GM18505 (cell line): Measurements from ENCODE around the gene CREBBP.

Experiments used
- ATAC-seq: cut with Tn5 transposase; IDR thresholded peaks from one replicate; pipeline ENCODE4 v1.9.1; 2021; ENCODE audit not compliant: unreplicated experiment
- POLR2A ChIP-seq: IDR thresholded peaks from 4 replicates; pipeline ENCODE4 v1.6.1; 2011; ENCODE audit warnings: borderline replicate concordance; ENCODE audit not compliant: insufficient read depth, insufficient read length; ENCODE audit errors: extremely low read depth

CREBBP gene

DNA sequence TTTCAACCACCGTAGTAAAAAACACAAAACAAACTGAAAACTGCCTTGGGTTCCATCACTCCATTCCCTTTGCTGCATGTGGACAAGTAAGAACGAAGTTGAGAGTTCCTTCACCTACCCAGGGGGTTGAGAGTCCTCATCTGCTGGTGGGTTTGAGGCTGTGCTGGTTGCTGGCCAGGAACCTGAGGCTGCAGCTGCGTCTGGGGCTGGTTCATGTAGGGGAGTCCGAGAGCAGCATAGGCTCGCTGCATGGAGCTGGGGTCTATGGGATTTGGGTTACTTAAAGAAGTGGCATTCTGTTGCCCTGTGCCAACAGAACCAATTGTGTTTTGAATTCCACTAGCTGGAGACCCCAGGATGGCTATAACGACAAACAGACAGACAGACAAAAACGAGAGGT lies 97.9 kb downstream of the CREBBP start:
- no peak for TF ChIP-seq POLR2A

DNA sequence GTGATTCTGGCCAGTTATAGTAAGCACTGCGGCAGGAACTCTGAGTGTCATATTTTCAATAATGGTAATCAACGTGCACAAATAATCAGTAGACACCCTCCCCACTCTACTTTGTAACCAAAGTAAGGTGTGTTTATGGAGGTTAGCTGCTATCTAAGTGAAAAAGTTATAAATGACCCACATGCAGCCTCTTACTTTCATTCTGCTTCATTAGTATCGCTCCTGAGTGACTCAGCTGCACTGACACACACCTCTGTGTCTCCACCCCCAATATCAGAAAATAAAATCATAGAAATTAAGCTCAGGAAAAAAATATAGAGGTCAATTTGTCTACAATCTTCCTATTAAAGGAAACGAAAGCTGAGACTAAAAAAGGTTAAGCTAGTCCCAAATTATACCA lies 99.1 kb downstream of the CREBBP start:
- ATAC-seq, result no peak
- no peak for TF ChIP-seq POLR2A

More for the DNA sequence above, 97.9 kb downstream of the CREBBP start:
- no peak for ATAC-seq

DNA sequence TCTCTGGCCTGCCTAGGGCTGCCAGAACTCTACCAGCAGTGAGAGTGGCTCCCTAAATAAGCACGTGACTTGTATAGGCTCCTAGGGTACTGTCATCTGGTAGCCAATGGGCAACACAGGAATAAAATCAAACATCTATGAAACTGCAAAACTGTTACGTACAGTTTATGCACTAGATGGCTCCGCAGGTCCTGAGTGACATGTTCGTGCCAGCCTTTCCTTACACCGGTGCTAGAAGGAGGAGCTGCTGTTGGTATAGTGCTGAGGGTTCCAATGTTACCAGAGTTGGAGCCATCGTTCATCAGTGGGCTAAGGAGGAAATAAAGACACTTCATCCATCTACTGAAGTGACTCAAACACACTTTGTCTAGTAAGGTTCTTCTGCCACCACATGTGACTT lies 99.9 kb downstream of the CREBBP start:
- no peak for TF ChIP-seq POLR2A

DNA sequence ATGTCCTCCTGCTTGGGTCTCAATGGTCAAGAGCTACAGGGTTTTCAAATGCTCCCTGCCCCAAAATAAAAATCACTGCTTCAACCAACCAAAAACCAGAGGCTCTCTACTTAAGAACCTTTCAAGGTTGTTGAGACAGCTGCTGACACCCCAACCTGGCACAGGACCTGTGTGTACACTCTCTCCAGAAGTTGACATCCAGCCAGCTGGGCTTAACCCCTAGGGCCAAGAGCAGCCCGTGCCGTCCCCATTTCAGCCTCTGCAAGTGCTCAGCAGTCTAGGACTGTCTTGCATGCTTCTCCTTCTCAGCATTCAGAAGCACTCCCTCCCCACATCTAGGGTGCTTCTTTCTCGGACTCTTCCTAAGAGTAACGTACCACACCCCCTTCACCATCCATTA lies 104.2 kb downstream of the CREBBP start:
- TF ChIP-seq POLR2A, result no peak
- ATAC-seq, result no peak

More for the DNA sequence above, 99.9 kb downstream of the CREBBP start:
- ATAC-seq, result no peak

DNA sequence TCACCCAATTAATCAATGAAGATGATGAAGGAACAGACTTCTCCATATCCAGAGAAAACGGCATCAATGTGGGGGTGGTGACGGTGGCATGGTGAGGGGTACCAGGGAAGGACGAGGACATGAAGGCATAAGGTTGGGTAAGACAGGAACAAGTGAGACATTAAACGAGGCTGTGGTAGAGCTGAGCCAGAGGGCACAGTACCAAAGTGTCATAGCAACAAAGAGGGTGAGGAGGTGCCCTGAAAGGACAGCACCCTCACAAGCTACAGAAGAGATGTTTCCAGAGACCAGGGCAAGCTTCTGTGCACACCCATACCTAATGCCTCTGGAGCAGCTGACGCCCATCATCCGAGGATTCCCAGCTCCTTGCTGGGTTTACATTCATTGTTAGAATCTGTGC lies 105.7 kb downstream of the CREBBP start:
- no peak for TF ChIP-seq POLR2A
- ATAC-seq, result no peak

DNA sequence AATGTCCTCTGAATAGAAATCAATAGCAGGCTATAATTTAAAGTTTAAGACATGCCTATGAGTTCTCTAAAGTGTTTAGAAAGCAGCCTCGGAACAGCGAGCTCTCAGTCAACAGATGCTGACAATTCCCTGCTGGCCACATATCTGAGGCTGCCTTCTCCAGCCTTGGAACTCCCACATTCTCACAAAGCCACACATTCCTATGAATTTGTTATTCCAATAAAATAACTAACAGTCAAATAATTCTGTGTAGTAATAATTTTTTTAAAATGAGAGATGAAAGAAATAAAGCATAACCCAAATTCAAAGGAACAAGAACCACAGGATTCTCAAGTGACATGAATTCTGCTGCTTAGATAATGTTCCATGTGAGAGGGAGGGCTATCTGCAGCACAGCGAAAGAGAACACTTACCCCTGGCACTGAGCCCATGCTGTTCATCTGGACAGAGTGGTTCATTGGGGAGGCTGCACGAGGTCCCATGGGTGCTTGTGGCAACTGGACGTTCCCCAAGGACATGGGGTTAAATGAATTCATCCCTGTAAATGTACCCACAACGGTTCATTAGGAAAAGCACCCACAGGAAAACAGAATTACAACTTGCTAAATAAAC lies 106.3 kb downstream of the CREBBP start:
- TF ChIP-seq POLR2A, result no peak
- no peak for ATAC-seq

DNA sequence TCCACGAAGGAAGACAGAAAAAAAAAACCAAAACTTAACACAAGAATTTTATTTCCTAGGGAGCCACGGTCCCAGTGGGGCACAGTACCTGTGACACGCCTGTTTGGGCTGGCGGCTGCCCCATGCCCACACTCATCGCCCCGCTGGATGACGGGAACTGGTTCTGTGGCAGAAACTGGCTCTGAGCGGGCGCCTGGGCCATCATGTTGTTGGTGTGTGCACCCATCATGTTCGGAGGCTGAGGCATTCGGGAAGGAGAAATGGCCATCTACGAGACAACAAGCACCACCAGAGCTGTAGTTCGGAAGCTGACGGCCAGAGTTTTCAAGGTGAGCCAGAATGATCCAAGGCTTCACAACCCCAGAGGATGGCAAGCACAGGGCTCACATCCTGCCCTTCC lies 106.8 kb downstream of the CREBBP start:
- ATAC-seq, result no peak
- no peak for TF ChIP-seq POLR2A

DNA sequence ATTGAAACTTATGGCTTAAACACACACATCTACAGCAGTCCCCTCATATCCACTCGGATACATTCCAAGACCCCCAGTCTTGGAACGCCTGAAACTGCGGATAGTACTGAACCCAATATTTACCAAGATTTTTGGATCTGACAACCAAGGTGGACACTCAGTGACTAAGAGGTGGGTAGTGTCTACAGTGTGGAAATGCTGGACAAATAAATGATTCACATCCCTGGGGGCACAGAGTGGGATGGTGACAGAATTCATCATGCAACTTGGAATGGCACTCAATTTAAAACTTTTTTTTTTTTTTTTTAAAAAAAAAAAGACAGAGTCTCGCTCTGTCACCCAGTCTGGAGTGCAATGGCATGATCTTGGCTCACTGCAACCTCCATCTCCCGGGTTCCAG lies 109.0 kb downstream of the CREBBP start:
- ATAC-seq, result no peak
- no peak for TF ChIP-seq POLR2A

DNA sequence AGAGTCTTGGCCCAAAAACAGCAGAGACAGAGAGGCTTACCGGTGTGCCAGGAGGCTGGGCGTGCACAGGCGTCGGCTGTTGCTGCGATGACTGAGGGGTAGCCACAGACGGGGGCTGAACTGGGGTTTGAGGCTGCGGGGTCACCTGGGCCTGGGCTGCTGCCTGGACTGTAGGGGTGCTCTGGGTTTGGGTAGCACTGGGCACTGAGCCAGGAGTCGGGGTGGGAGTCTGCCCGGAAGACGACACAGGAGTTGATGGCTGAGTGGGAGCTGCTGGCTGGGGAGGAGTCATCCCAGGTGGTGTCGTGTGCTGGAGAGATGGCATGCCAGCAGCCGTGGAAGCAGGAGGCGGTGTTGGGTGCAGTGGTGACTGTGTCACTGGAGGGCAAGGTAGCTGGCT lies 110.0 kb downstream of the CREBBP start:
- ATAC-seq, result no peak
- TF ChIP-seq POLR2A, result no peak

DNA sequence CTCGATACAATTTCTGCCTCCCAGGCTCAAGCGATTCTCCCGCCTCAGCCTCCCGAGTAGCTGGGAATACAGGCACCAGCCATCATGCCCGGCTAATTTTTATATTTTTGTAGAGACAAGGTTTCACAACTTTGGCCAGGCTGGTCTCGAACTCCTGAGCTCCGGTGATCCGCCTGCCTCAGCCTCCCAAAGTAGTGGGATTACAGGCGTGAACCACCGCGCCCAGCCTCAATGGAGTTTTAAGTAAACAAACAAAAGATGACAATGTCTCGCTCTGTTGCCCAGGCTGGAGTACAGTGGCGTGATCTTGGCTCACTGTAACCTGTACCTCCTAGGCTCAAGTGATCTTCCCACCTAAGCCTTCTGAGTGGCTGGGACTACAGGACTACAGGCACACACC lies 110.6 kb downstream of the CREBBP start:
- no peak for ATAC-seq
- TF ChIP-seq POLR2A, result no peak

DNA sequence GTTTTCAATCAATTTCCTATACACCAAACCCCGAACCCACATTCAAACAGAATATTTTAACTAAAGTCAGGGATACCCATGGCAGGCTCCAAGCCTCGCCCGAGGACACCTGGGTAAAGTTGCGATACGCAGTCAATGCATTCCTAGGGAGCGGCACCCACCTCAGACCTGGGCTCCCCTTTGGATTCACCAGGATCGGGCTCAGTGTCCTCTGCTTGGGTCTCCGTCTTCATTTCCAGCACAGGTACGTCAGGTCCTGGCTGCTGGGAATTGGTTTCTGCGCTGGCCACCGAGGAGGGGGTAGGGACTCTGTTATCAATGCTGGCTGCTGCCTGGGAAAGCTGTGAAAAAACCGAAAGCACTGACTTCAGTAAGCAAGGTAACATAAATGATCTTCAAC lies 111.5 kb downstream of the CREBBP start:
- no peak for ATAC-seq

DNA sequence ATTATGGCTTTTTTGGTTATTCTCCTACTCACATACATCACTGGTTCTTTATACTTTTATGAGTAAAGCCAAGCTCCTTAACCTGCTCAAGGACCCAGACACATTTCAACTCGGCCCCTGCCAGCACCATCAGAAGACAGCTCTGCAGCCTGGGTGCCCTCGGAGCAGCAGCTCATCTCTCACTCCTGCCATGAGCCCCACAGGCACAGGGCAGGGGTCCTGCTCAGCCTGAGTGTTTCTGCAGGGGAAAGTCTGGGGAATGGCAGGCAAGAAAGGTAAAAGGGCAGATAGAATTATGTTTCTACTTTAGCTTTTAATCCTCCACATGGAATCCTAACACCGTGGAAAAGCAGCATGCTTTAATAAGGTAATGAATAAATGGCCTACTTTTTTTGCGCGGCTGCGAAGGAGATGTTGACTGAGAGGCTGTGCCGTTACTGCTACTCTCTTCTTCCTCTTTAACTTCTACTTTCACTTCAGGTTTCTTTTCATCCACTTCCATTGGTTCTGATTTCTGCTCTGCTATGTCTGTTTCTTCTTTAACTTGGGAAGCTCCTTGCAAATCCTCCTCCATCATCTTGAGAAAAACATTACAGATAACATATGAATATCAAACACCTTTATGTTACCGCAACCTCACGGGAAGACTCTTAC lies 113.1 kb downstream of the CREBBP start:
- no peak for ATAC-seq
- no peak for TF ChIP-seq POLR2A

More for the DNA sequence above, 111.5 kb downstream of the CREBBP start:
- TF ChIP-seq POLR2A, result no peak

DNA sequence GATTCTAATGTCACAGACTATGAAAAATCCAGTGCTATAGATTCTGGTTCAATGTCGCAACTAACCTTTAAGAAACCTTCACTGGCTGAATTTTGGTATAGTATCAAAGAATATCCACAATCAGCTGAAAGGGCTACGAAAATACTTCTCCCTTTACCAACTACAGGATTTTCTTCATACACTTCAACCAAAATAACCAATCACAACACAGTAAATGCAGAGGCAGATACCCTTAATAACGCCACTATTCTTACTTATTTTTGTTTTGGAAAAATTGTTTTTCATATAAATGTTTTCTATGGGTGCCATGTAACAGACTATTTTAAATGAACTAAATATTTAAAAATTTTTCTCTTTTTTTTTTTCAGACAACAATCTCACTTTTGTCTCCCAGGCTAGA lies 114.3 kb downstream of the CREBBP start:
- no peak for ATAC-seq
- no peak for TF ChIP-seq POLR2A

DNA sequence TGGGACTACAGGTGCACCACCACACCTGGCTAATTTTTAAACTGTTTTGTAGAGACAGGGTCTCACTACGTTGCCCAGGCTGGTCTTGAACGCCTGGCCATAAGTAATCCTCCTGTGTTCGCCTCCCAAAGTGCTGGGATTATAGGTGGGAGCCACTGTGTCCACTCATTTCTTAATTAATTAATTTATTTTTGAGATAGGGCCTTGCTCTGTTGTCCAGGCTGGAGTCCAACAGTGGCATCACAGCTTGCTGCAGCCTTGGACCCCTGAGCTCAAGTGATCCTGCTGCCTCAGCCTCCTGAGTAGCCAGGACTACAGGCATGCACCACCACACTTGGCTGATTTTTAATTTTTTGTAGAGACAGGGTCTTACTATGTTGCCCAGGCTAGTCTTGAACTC lies 116.1 kb downstream of the CREBBP start:
- no peak for TF ChIP-seq POLR2A

More for the DNA sequence above, 116.1 kb downstream of the CREBBP start:
- no peak for ATAC-seq
